ENCODE results near the gene SLC22A1.

Gene SLC22A1

DNA sequence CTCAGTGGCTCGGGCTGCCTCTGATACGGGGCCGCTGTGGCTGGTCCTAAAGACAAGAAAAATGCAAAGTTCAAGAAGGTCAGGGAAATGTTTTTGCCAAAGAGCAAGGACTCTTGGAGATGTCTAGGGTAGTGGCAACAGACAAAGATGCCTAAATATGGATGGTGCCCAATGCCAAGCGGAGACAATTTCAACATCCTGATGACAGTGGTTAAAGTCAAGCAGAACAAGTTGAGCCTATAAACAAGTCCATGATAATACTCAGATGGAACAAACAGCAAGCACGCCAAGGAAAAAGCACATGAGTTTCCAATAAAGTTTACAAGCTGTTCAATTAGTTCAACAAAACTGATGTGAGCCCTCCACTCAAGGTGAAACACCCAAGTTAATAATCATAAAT, 51.1 kb downstream of the SLC22A1 start:
- DNase-seq (ENCODE audit: low read depth in 2 of 2) = no peak

- DNase-seq (ENCODE audit: low read depth in 2 of 2) = no peak
These were observed 52.4 kb downstream of the SLC22A1 start for GRCh38 chr6:160173806-160174527.

GRCh38 chr6:160174681-160175080, 53.1 kb downstream of the SLC22A1 start:
- DNase-seq (ENCODE audit: low read depth in 2 of 2) = no peak

- DNase-seq (ENCODE audit: low read depth in 2 of 2) = no peak
These were observed 55.6 kb downstream of the SLC22A1 start for GRCh38 chr6:160177220-160177619.

- DNase-seq (ENCODE audit: low read depth in 2 of 2) = no peak
These were observed 56.7 kb downstream of the SLC22A1 start for GRCh38 chr6:160178271-160178670.

DNA sequence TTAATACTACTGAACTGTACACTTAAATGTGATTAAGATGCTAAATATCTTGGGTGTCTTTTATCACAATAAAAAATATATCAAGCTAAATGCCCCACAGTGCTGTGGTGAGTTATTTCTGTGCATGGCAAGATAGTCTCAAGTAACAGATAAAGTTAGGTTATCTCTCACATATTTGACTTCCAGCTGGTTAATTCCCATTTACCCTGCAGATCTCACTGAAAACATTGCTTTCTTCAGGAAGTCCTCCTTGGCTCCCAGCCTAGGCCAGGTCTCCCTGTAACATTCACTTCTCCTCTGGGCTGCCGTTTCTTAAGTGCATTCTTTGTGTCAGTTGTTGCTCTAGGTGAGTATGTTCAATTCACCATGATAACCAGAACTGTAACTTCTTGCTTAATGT, 59.1 kb downstream of the SLC22A1 start:
- DNase-seq (ENCODE audit: low read depth in 2 of 2) = no peak

GRCh38 chr6:160188773-160189172, 67.2 kb downstream of the SLC22A1 start:
- no peak for DNase-seq (ENCODE audit: low read depth in 2 of 2)

- DNase-seq (ENCODE audit: low read depth in 2 of 2) = no peak
These were observed 68.5 kb downstream of the SLC22A1 start for GRCh38 chr6:160190081-160190480.

DNA sequence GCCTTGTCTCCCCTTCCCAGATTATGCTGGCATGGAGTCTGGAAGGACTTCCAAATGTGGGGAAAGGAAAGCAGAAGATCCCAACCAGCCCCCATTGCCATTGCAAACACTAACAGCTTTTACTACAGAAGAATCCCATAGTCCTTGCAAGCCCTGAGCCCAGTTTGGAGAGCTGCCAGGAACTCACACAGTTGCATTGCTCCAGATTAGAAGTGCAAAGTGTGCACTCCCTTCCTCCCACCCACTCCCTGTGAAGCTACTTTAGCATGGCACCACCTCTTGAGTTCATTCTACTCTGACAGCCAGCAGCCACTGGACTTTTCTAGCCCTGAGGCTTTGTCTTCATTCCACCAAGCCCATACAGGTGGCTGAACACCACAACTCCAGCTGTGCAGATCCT, 69.4 kb downstream of the SLC22A1 start:
- DNase-seq (ENCODE audit: low read depth in 2 of 2) = no peak

- DNase-seq (ENCODE audit: low read depth in 2 of 2) = no peak
These were observed 71.2 kb downstream of the SLC22A1 start for GRCh38 chr6:160192840-160193239.

- DNase-seq (ENCODE audit: low read depth in 2 of 2) = no peak
These were observed 73.2 kb downstream of the SLC22A1 start for GRCh38 chr6:160194808-160195207.

GRCh38 chr6:160197662-160198061, 76.0 kb downstream of the SLC22A1 start:
- no peak for DNase-seq (ENCODE audit: low read depth in 2 of 2)

DNA sequence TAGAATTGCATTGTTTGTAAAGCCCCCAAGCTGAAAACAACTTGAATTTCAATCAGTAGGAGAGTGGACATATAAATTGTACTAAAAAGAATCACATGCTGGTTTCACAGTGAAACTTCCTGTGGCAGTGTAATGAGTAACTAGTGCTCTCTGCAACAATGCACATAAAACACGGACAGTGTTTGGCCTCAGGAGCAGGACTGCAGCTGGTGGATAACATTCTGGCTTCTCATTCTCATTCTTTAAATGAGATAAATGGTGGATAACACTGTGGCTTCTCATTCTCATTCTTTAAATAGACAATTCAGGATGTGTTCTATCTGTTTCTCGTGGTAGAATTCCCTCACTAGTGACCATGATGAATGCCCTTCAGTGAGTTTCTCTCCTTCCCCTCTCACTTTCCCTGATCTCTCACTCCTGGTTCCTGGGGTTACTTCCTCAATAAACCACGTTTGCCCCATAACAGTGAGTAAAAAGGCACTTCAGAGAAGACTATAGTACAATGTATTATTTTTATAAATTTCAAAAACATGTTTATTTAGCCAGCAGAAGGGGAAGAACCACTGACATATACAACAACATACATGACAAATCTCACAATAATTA, 77.1 kb downstream of the SLC22A1 start:
- DNase-seq (ENCODE audit: low read depth in 2 of 2) = no peak

DNA sequence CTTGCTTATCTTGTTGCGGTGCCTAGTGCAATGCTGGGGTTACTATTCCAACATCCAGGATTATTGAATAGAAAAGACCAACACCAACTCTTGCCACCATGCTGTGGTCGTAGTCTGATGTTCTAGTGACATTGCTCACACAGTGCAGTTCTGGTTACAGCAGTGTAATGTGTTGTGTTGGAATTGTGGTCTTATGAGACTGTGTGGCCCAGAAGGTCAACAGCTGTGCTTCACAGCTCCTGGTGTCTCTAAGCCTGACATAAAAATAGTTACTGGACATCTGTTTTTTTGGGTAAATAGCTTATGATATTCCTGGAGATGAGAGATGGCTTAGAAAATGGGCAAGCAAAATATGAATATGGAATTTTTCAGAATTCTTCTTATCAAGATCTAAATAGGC, 79.4 kb downstream of the SLC22A1 start:
- DNase-seq (ENCODE audit: low read depth in 2 of 2) = no peak

GRCh38 chr6:160202411-160202810, 80.8 kb downstream of the SLC22A1 start:
- DNase-seq (ENCODE audit: low read depth in 2 of 2) = no peak

GRCh38 chr6:160203076-160203475, 81.5 kb downstream of the SLC22A1 start:
- DNase-seq (ENCODE audit: low read depth in 2 of 2) = no peak

GRCh38 chr6:160203522-160203921, 81.9 kb downstream of the SLC22A1 start:
- DNase-seq (ENCODE audit: low read depth in 2 of 2) = no peak

DNA sequence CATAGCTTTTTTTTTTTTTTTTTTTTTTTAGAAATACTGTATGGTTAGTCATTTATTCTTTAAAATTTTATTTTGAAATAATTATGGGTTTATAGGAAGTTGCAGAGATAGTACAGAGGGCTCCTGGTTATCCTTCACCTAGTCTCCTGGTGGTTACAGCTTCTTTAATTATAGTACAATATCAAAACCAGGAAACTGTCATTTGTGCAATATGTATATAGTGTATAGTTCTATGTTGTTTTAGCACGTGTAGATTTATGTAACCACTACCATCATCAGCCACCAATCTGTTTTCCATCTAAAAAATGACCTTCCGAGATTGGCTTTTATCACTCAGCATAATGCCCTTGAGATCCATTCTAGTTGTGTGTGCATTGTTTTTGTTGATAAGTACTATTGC, 82.3 kb downstream of the SLC22A1 start:
- DNase-seq (ENCODE audit: low read depth in 2 of 2) = no peak

GRCh38 chr6:160204710-160205109, 83.1 kb downstream of the SLC22A1 start:
- DNase-seq (ENCODE audit: low read depth in 2 of 2) = no peak

DNA sequence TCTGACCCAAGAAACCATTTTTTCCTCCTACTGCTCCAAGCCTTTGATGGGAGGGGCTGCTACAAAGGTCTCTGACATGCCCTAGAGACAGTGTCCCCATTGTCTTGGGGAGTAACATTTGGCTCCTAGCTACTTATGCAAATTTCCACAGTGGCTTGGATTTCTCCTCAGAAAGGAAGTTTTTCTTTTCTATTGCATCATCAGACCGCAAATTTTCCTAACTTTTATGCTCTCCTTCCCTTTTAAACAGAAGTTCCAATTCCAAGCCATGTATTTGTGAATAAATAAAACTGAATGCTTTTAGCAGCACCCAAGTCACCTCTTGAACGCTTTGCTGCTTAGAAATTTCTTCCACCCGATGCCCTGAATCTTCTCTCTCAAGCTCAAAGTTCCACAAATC, 86.0 kb downstream of the SLC22A1 start:
- no peak for DNase-seq (ENCODE audit: low read depth in 2 of 2)

All from activated CD4-positive, alpha-beta T cell treated with anti-CD3 and anti-CD28 coated beads for 24 hours (primary cell).